ENCODE results near the gene RAMACL. TPM values are rescaled to one million over a fixed set of nuclear protein-coding genes. Genes with fewer than 3 reads are reported as not detected.

Gene RAMACL
- total RNA-seq, 1 donor from 2014 or later: 1.2 TPM

- H3K9me3 ChIP-seq (ENCODE audit: insufficient read depth, low read depth, low read length): no peaks in the 10 kb centered on the region
- H3K27me3 ChIP-seq (ENCODE audit: insufficient read depth, low read length): no peaks in the 10 kb centered on the region
- Mint-ChIP-seq H3K27ac (ENCODE audit: unreplicated experiment) (no peak overlapping the region), H3K4me3 (ENCODE audit: unreplicated experiment) (no peak overlapping the region), H3K9me3 (ENCODE audit: unreplicated experiment) (no peaks in the 10 kb centered on the region), H3K4me1 (ENCODE audit: low read depth, unreplicated experiment) (peaks cover 13% of the 10 kb centered on the region), H3K36me3 (ENCODE audit: low read depth, unreplicated experiment) (peaks cover 18% of the 10 kb centered on the region), H3K27me3 (ENCODE audit: low read depth, unreplicated experiment) (no peaks in the 10 kb centered on the region)
- TF ChIP-seq CTCF (IDR thresholded peaks at IDR 0.05; ENCODE audit: insufficient read depth, low read depth, low read length) (no peak), EZH2 (IDR thresholded peaks at IDR 0.05; ENCODE audit: insufficient read depth, low read length) (no peak)
- FAIRE-seq: no peak
- no peak overlapping the region for H2AFZ ChIP-seq (ENCODE audit: low read depth, low read length)
- no peak overlapping the region for H3K27ac ChIP-seq (ENCODE audit: low read depth, low read length)
- no peak overlapping the region for H3K9ac ChIP-seq (ENCODE audit: low read length)
- peaks cover 12% of the 10 kb centered on the region for H4K20me1 ChIP-seq (ENCODE audit: insufficient read depth, low read length)
- no peak for DNase-seq (ENCODE audit: low read depth)
- H3K4me1 ChIP-seq (ENCODE audit: insufficient read depth, low read length): peaks cover 20% of the 10 kb centered on the region
- no peaks in the 10 kb centered on the region for H3K36me3 ChIP-seq (ENCODE audit: insufficient read depth, low read length)
- H3K4me2 ChIP-seq (ENCODE audit: low read length): no peak overlapping the region
- peaks cover 29% of the 10 kb centered on the region for H3K79me2 ChIP-seq (ENCODE audit: insufficient read depth, low read length)
- H3K4me3 ChIP-seq (ENCODE audit: insufficient read depth, low read depth, low read length): no peak overlapping the region
These were observed 21.2 kb downstream of the RAMACL start for GRCh38 chr6:166565084-166565967.

GRCh38 chr6:166563805-166564204 lies 22.7 kb downstream of the RAMACL start:
- Histone ChIP-seq H3K9ac (ENCODE audit: low read length) (no peak overlapping the region), H3K9me3 (ENCODE audit: insufficient read depth, low read depth, low read length) (peaks cover 2% of the 10 kb centered on the region), H3K27me3 (ENCODE audit: insufficient read depth, low read length) (no peaks in the 10 kb centered on the region), H3K4me1 (ENCODE audit: insufficient read depth, low read length) (peaks cover 24% of the 10 kb centered on the region), H3K4me3 (ENCODE audit: insufficient read depth, low read depth, low read length) (no peak overlapping the region), H4K20me1 (ENCODE audit: insufficient read depth, low read length) (peaks cover 12% of the 10 kb centered on the region), H3K79me2 (ENCODE audit: insufficient read depth, low read length) (peaks cover 15% of the 10 kb centered on the region), H3K36me3 (ENCODE audit: insufficient read depth, low read length) (no peaks in the 10 kb centered on the region), H3K4me2 (ENCODE audit: low read length) (no peak overlapping the region), H2AFZ (ENCODE audit: low read depth, low read length) (no peak overlapping the region), H3K27ac (ENCODE audit: low read depth, low read length) (no peak overlapping the region)
- DNase-seq (ENCODE audit: low read depth) (no peak), FAIRE-seq (no peak)
- H3K27me3 Mint-ChIP-seq (ENCODE audit: low read depth, unreplicated experiment): no peaks in the 10 kb centered on the region
- H3K9me3 Mint-ChIP-seq (ENCODE audit: unreplicated experiment): no peaks in the 10 kb centered on the region
- H3K4me3 Mint-ChIP-seq (ENCODE audit: unreplicated experiment): no peak overlapping the region
- peaks cover 26% of the 10 kb centered on the region for H3K36me3 Mint-ChIP-seq (ENCODE audit: low read depth, unreplicated experiment)
- peaks cover 17% of the 10 kb centered on the region for H3K4me1 Mint-ChIP-seq (ENCODE audit: low read depth, unreplicated experiment)
- TF ChIP-seq EZH2 (IDR thresholded peaks at IDR 0.05; ENCODE audit: insufficient read depth, low read length) (no peak), CTCF (IDR thresholded peaks at IDR 0.05; ENCODE audit: insufficient read depth, low read depth, low read length) (no peak)
- H3K27ac Mint-ChIP-seq (ENCODE audit: unreplicated experiment): no peak overlapping the region

- TF ChIP-seq CTCF (IDR thresholded peaks at IDR 0.05; ENCODE audit: insufficient read depth, low read depth, low read length): no peak
- no peak for TF ChIP-seq EZH2 (IDR thresholded peaks at IDR 0.05; ENCODE audit: insufficient read depth, low read length)
- Histone ChIP-seq H3K27me3 (ENCODE audit: insufficient read depth, low read length) (no peaks in the 10 kb centered on the region), H3K36me3 (ENCODE audit: insufficient read depth, low read length) (no peaks in the 10 kb centered on the region), H3K27ac (ENCODE audit: low read depth, low read length) (no peak overlapping the region), H3K9me3 (ENCODE audit: insufficient read depth, low read depth, low read length) (peaks cover 2% of the 10 kb centered on the region), H3K79me2 (ENCODE audit: insufficient read depth, low read length) (peaks cover 21% of the 10 kb centered on the region), H3K9ac (ENCODE audit: low read length) (no peak overlapping the region), H3K4me2 (ENCODE audit: low read length) (no peak overlapping the region), H4K20me1 (ENCODE audit: insufficient read depth, low read length) (peaks cover 12% of the 10 kb centered on the region), H3K4me3 (ENCODE audit: insufficient read depth, low read depth, low read length) (no peak overlapping the region), H2AFZ (ENCODE audit: low read depth, low read length) (no peak overlapping the region), H3K4me1 (ENCODE audit: insufficient read depth, low read length) (peaks cover 30% of the 10 kb centered on the region)
- no peak for FAIRE-seq
- H3K9me3 Mint-ChIP-seq (ENCODE audit: unreplicated experiment): no peaks in the 10 kb centered on the region
- H3K4me1 Mint-ChIP-seq (ENCODE audit: low read depth, unreplicated experiment): peaks cover 21% of the 10 kb centered on the region
- DNase-seq (ENCODE audit: low read depth): no peak
- H3K4me3 Mint-ChIP-seq (ENCODE audit: unreplicated experiment): no peak overlapping the region
- no peak overlapping the region for H3K27ac Mint-ChIP-seq (ENCODE audit: unreplicated experiment)
- no peaks in the 10 kb centered on the region for H3K27me3 Mint-ChIP-seq (ENCODE audit: low read depth, unreplicated experiment)
- peaks cover 27% of the 10 kb centered on the region for H3K36me3 Mint-ChIP-seq (ENCODE audit: low read depth, unreplicated experiment)
These were observed 23.3 kb downstream of the RAMACL start for GRCh38 chr6:166563200-166563599.

Data from astrocyte (in vitro differentiated cells and primary cell).